Lung (tissue), 12 donors: Measurements from ENCODE around the gene RTEL1. TPM values are rescaled to one million over a fixed set of nuclear protein-coding genes. Genes with fewer than 3 reads are reported as not detected.

Experiments used
- ATAC-seq: fragments of 200-7000 bp; cut with Tn5 transposase; one replicate; pipeline ENCODE4 v1.9.1; 2020; ENCODE audit warnings: moderate number of reproducible peaks; ENCODE audit not compliant: insufficient read depth, low FRiP score
- DNase-seq, 3 donors: peaks; one replicate each; pipeline ENCODE4 v3.0.0-alpha.2; 2013 to 2017
- H3K27ac ChIP-seq, 2 donors: one replicate each; pipeline ENCODE4 v1.5.1; 2013; ENCODE audit warnings: mild to moderate bottlenecking in 2 of 2, moderate library complexity in 2 of 2, control low read depth in 1 of 2, inconsistent platforms in 1 of 2, low read depth in 1 of 2, low read length in 1 of 2
- H3K27me3 ChIP-seq, 3 donors: one replicate each; pipeline ENCODE4 v1.5.1; 2013; ENCODE audit warnings: low read length in 2 of 3; ENCODE audit not compliant: control insufficient read depth in 3 of 3, insufficient read depth in 3 of 3
- H3K36me3 ChIP-seq, 4 donors: one replicate each; pipeline ENCODE4 v1.5.1; 2013; ENCODE audit warnings: low read length in 4 of 4, mild to moderate bottlenecking in 1 of 4, moderate library complexity in 1 of 4; ENCODE audit not compliant: control insufficient read depth in 4 of 4, insufficient read depth in 4 of 4
- H3K4me1 ChIP-seq, 5 donors: one replicate each; pipeline ENCODE4 v1.5.1; 2013; ENCODE audit warnings: low read length in 5 of 5, mild to moderate bottlenecking in 2 of 5, moderate library complexity in 1 of 5; ENCODE audit not compliant: control insufficient read depth in 5 of 5, insufficient read depth in 5 of 5
- H3K4me3 ChIP-seq: one replicate; pipeline ENCODE4 v1.5.1; 2013; ENCODE audit warnings: mild to moderate bottlenecking, control low read depth, moderate library complexity
- H3K9ac ChIP-seq, 2 donors: one replicate each; pipeline ENCODE4 v1.5.1; 2013; ENCODE audit warnings: low read length in 2 of 2, control low read depth in 1 of 2; ENCODE audit not compliant: insufficient read depth in 1 of 2
- H3K9me3 ChIP-seq, 4 donors: one replicate each; pipeline ENCODE4 v1.5.1; 2013; ENCODE audit warnings: low read length in 3 of 4, mild to moderate bottlenecking in 1 of 4, moderate library complexity in 1 of 4; ENCODE audit not compliant: control insufficient read depth in 4 of 4, insufficient read depth in 3 of 4
- CTCF ChIP-seq: IDR thresholded peaks from 2 replicates; pipeline ENCODE4 v1.5.1; 2012; ENCODE audit warnings: mild to moderate bottlenecking; ENCODE audit errors: control extremely low read depth, extremely low read depth
- WGBS, 2 donors: extraction: QIAGEN DNeasy Blood & Tissue Kit; methylation state at CpG; one replicate each; pipeline ENCODE4 v1.1.7; 2013; 5-methylcytosine and 5-hydroxymethylcytosine counted together
- polyA plus RNA-seq, 2 donors: library from polyadenylated mRNA; stranded (reverse); fragments of 200-250 nt; gene quantifications; one replicate each; pipeline ENCODE4 v1.2.1, GENCODE V29; 2013
- total RNA-seq, 2 donors: library from RNA; depleted of rRNA in 1 of 2; stranded (reverse); fragments of >200 nt in 1 of 2; gene quantifications; one replicate each; pipeline ENCODE4 v1.2.1, GENCODE V29; 2014 to 2021
- donor health status: control.
- donor health status: control.
- donor health status: Bipolar disorder and iron deficiency.
- donor health status: healthy.
- donor health status: DM: yes; HTN: yes; CAD: no.

RTEL1 gene
- total and polyA plus RNA-seq, 4 donors: 12.4 to 45.8 (median 17.7) TPM

GRCh38 chr20:63641792-63642523 lies 16.2 kb upstream of the RTEL1 start:
- no peaks in the 10 kb centered on the region for H3K9me3 ChIP-seq
- H3K36me3 ChIP-seq: peaks cover 0 to 4% (median 0%) of the 10 kb centered on the region in 4 donors
- WGBS, 2 donors: 3% methylated on average over 50 to 86 of the region's 86 CpGs
- peak overlapping the region; percentile 50 for H3K4me3 ChIP-seq
- H3K27ac ChIP-seq: peak overlapping the region; percentile 70 to 97
- H3K9ac ChIP-seq: no peak overlapping the region
- no peak for TF ChIP-seq CTCF
- peaks cover 0 to 11% (median 0%) of the 10 kb centered on the region in 5 donors for H3K4me1 ChIP-seq
- DNase-seq (peak; percentile 78 to 97 (median 87)), ATAC-seq (peak; percentile 86)
- no peaks in the 10 kb centered on the region for H3K27me3 ChIP-seq

GRCh38 chr20:63642527-63643247 lies 15.4 kb upstream of the RTEL1 start:
- ATAC-seq: no peak
- Histone ChIP-seq H3K4me1 (peaks cover 0 to 9% (median 0%) of the 10 kb centered on the region in 5 donors), H3K27ac (peak overlapping the region in 1 of 2 donors; percentile 47), H3K36me3 (peaks cover 0 to 4% (median 0%) of the 10 kb centered on the region in 4 donors), H3K27me3 (no peaks in the 10 kb centered on the region), H3K4me3 (peak overlapping the region; percentile 20), H3K9ac (no peak overlapping the region), H3K9me3 (no peaks in the 10 kb centered on the region)
- no peak for TF ChIP-seq CTCF
- DNase-seq: no peak
- 47 to 64% methylated on average over 20 to 29 of the region's 29 CpGs for WGBS, 2 donors

DNA sequence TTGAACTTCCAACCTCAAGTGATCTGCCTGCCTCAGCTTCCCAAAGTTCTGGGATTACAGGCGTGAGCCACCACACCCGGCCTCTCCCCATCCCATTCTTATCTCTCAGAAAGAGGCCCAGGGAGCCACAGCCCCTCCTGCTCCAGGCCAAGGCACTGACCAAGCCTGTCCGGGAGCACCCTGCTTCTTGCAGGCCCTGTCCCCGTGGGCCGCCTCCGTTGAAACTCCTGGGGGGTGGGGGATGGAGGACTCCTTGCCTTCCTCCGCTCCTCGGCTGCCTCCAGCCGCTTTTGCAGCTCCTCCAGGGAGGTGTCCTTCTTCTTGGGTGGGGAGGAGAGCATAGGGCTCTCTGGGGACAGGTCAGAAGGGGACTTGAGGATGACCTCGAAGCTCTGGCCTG lies 14.6 kb upstream of the RTEL1 start:
- 94% methylated on average over 10 of the region's 10 CpGs for WGBS, 2 donors
- no peak for TF ChIP-seq CTCF
- ATAC-seq: no peak
- H3K9me3 ChIP-seq: no peaks in the 10 kb centered on the region
- no peak for DNase-seq
- no peak overlapping the region for H3K27ac ChIP-seq
- no peak overlapping the region for H3K9ac ChIP-seq
- no peaks in the 10 kb centered on the region for H3K27me3 ChIP-seq
- no peak overlapping the region for H3K4me3 ChIP-seq
- H3K36me3 ChIP-seq: peaks cover 0 to 4% (median 0%) of the 10 kb centered on the region in 4 donors
- peaks cover 0 to 8% (median 0%) of the 10 kb centered on the region in 5 donors for H3K4me1 ChIP-seq
